PC-3 (cell line): Measurements from ENCODE around the gene GABBR2. TPM values are rescaled to one million over a fixed set of nuclear protein-coding genes. Genes with fewer than 3 reads are reported as not detected.

Source experiments
- ATAC-seq: fragments of 200-7000 bp; cut with Tn5 transposase; 2 replicates; pipeline ENCODE4 v1.9.1; 2020; ENCODE audit warnings: mild to moderate bottlenecking, moderate library complexity
- BruUV-seq: library from RNA; stranded (reverse); fragments of 400-500 nt; replicated peaks from 2 replicates; lab custom pipeline; 2021; lab: Mats Ljungman, UMichigan
- CTCF ChIA-PET: fragments of 300-600 bp; sonication (Branson Sonifier 250); formaldehyde crosslinking; loops from one replicate; lab custom pipeline; 2022; ENCODE audit warnings: antibody characterized with exemption; lab: Charles Lee
- POLR2A ChIA-PET: fragments of 300-600 bp; sonication (Branson Sonifier 250); formaldehyde crosslinking; loops from one replicate; lab custom pipeline; 2022; ENCODE audit warnings: antibody characterized with exemption; ENCODE audit not compliant: unreplicated experiment; lab: Charles Lee
- DNase-seq: peaks from one replicate; pipeline ENCODE4 v3.0.0-alpha.2; 2015
- H2AFZ ChIP-seq: fragments of 300-600 bp; sonication (generic); 2 replicates; pipeline ENCODE4 v1.6.0; 2016; ENCODE audit warnings: antibody characterized with exemption, low read length
- H3F3A ChIP-seq: fragments of 300-600 bp; sonication (generic); one replicate; pipeline ENCODE4 v1.6.0; 2017; ENCODE audit warnings: antibody characterized with exemption, low read length, control low read depth, mild to moderate bottlenecking; ENCODE audit not compliant: unreplicated experiment
- H3K27ac ChIP-seq: fragments of 300-600 bp; sonication (generic); 2 replicates; pipeline ENCODE4 v1.5.1; 2016; ENCODE audit warnings: mild to moderate bottlenecking, low read length
- H3K27me3 ChIP-seq: fragments of 300-600 bp; sonication (generic); 2 replicates; pipeline ENCODE4 v1.6.1; 2016; ENCODE audit warnings: low read length, mixed read lengths
- H3K36me3 ChIP-seq: fragments of 300-600 bp; sonication (generic); 2 replicates; pipeline ENCODE4 v1.6.1; 2016; ENCODE audit warnings: low read depth, mixed run types, low read length, mixed read lengths
- H3K4me1 ChIP-seq: fragments of 300-600 bp; sonication (generic); 2 replicates; pipeline ENCODE4 v1.5.1; 2016; ENCODE audit warnings: low read length; ENCODE audit not compliant: insufficient read depth
- H3K4me2 ChIP-seq: fragments of 300-600 bp; sonication (generic); 2 replicates; pipeline ENCODE4 v1.6.0; 2016; ENCODE audit warnings: low read length
- H3K4me3 ChIP-seq: fragments of 300-600 bp; sonication (generic); 2 replicates; pipeline ENCODE4 v1.5.1; 2016; ENCODE audit warnings: mild to moderate bottlenecking, low read length, mixed read lengths
- H3K79me2 ChIP-seq: fragments of 300-600 bp; sonication (generic); 2 replicates; pipeline ENCODE4 v1.6.1; 2017; ENCODE audit warnings: low read length, mixed read lengths
- H3K9ac ChIP-seq: fragments of 300-600 bp; sonication (generic); 2 replicates; pipeline ENCODE4 v1.6.0; 2016; ENCODE audit warnings: mild to moderate bottlenecking, low read length
- H3K9me2 ChIP-seq: fragments of 300-600 bp; sonication (generic); replicated peaks from 2 replicates; pipeline ENCODE4 v1.6.1; 2016; ENCODE audit warnings: mixed run types, low read length, mixed read lengths
- H3K9me3 ChIP-seq: fragments of 300-600 bp; sonication (generic); 2 replicates; pipeline ENCODE4 v1.6.1; 2016; ENCODE audit warnings: low read length, mixed read lengths
- H4K20me1 ChIP-seq: fragments of 300-600 bp; sonication (generic); 2 replicates; pipeline ENCODE4 v1.6.1; 2016; ENCODE audit warnings: low read length, mixed read lengths
- EZH2 ChIP-seq: fragments of 300-600 bp; sonication (generic); IDR thresholded peaks from one replicate; pipeline ENCODE4 v1.6.1; 2017; ENCODE audit warnings: antibody characterized with exemption, mild to moderate bottlenecking, low read length; ENCODE audit not compliant: unreplicated experiment
- EZH2phosphoT487 ChIP-seq: fragments of 300-600 bp; sonication (generic); IDR thresholded peaks from 2 replicates; pipeline ENCODE4 v1.6.1; 2018; ENCODE audit warnings: mild to moderate bottlenecking, antibody characterized with exemption, low read length, borderline replicate concordance
- intact Hi-C: fragments of 100-400 bp; cut with micrococcal nuclease; formaldehyde crosslinking; loops from 2 replicates; pipeline ENCODE4 v1.9.0; 2023
- total RNA-seq: library from RNA; depleted of rRNA; stranded (reverse); fragments of >200 nt; gene quantifications from 2 replicates; pipeline ENCODE4 v1.2.3, GENCODE V29; 2014
- TF ChIP-seq, protein P1 (sequence below): fragments of 300-600 bp; sonication (generic); conservative IDR thresholded peaks from 2 replicates; pipeline ENCODE4 v1.5.1; 2017; ENCODE audit warnings: antibody characterized with exemption, low read depth, mild to moderate bottlenecking, low read length

GABBR2 gene
- total RNA-seq, 1 experiment from 2014 or later = 0.44 TPM

DNA sequence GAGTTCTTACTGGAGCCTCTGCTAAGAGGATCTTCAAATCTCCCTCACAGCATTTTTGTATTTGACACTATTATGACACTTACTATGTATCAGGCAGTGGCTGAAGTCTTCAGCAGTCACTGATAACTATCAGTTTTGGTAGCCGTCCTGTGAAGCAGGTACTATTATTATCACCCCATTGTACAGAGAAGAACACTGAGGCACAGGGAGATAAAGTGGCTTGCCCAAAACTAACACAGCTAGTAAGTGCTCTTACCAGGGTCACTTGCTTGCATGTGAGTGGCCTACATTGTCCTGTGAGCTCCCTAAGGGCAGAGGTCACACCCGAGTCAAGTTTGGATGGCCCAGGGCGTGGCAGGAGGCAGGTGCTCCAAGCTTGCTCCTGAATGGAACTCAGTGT, 16.8 kb downstream of the GABBR2 start:
- Histone ChIP-seq H3F3A (no peaks in the 10 kb centered on the region), H4K20me1 (no peaks in the 10 kb centered on the region), H3K4me1 (no peaks in the 10 kb centered on the region), H3K9me2 (no peaks in the 10 kb centered on the region), H2AFZ (no peak overlapping the region), H3K36me3 (no peaks in the 10 kb centered on the region), H3K79me2 (no peaks in the 10 kb centered on the region), H3K9me3 (no peaks in the 10 kb centered on the region), H3K4me2 (no peak overlapping the region), H3K27me3 (no peaks in the 10 kb centered on the region), H3K4me3 (no peak overlapping the region), H3K27ac (no peak overlapping the region), H3K9ac (no peak overlapping the region)
- no peak for DNase-seq
- TF ChIP-seq, protein P1, sequence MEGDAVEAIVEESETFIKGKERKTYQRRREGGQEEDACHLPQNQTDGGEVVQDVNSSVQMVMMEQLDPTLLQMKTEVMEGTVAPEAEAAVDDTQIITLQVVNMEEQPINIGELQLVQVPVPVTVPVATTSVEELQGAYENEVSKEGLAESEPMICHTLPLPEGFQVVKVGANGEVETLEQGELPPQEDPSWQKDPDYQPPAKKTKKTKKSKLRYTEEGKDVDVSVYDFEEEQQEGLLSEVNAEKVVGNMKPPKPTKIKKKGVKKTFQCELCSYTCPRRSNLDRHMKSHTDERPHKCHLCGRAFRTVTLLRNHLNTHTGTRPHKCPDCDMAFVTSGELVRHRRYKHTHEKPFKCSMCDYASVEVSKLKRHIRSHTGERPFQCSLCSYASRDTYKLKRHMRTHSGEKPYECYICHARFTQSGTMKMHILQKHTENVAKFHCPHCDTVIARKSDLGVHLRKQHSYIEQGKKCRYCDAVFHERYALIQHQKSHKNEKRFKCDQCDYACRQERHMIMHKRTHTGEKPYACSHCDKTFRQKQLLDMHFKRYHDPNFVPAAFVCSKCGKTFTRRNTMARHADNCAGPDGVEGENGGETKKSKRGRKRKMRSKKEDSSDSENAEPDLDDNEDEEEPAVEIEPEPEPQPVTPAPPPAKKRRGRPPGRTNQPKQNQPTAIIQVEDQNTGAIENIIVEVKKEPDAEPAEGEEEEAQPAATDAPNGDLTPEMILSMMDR = no peak
- TF ChIP-seq EZH2phosphoT487 = no peak
- no peak for TF ChIP-seq EZH2
- ChIA-PET CTCF (no interaction called here), POLR2A (no interaction called here)
- intact Hi-C loops = no loop called here
- no peak for ATAC-seq
- BruUV-seq = no TSS peak

DNA sequence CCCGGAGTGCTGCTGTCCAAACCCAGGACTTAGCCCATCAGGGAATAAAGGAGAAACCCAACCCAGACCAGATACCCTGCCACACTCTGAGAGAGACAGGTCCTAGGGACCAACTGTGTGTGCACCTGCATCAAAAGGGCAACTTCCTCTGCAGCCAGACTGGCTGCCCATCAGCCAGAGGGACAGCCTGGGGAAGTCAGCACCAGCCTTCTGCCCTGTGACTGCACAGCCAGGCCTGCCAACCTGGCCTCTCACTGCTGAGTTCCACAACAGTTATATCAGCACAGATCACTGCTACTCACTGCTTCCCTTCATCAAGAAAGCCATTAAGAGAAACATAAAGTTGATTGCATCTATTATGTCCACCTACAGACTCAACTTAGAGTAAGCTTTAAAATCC, 18.0 kb downstream of the GABBR2 start:
- ChIA-PET POLR2A (no interaction called here), CTCF (no interaction called here)
- H3K27ac ChIP-seq = no peak overlapping the region
- no peaks in the 10 kb centered on the region for H3K9me2 ChIP-seq
- H3K9me3 ChIP-seq = no peaks in the 10 kb centered on the region
- no peak overlapping the region for H3K9ac ChIP-seq
- no peaks in the 10 kb centered on the region for H4K20me1 ChIP-seq
- no peak overlapping the region for H2AFZ ChIP-seq
- H3K27me3 ChIP-seq = no peaks in the 10 kb centered on the region
- DNase-seq (no peak), ATAC-seq (no peak)
- intact Hi-C loops = no loop called here
- H3K36me3 ChIP-seq = no peaks in the 10 kb centered on the region
- H3F3A ChIP-seq = no peaks in the 10 kb centered on the region
- H3K4me2 ChIP-seq = no peak overlapping the region
- TF ChIP-seq, protein P1 = no peak
- no peak for TF ChIP-seq EZH2phosphoT487
- no peak for TF ChIP-seq EZH2
- H3K79me2 ChIP-seq = no peaks in the 10 kb centered on the region
- H3K4me1 ChIP-seq = no peaks in the 10 kb centered on the region
- no peak overlapping the region for H3K4me3 ChIP-seq
- BruUV-seq = no TSS peak

DNA sequence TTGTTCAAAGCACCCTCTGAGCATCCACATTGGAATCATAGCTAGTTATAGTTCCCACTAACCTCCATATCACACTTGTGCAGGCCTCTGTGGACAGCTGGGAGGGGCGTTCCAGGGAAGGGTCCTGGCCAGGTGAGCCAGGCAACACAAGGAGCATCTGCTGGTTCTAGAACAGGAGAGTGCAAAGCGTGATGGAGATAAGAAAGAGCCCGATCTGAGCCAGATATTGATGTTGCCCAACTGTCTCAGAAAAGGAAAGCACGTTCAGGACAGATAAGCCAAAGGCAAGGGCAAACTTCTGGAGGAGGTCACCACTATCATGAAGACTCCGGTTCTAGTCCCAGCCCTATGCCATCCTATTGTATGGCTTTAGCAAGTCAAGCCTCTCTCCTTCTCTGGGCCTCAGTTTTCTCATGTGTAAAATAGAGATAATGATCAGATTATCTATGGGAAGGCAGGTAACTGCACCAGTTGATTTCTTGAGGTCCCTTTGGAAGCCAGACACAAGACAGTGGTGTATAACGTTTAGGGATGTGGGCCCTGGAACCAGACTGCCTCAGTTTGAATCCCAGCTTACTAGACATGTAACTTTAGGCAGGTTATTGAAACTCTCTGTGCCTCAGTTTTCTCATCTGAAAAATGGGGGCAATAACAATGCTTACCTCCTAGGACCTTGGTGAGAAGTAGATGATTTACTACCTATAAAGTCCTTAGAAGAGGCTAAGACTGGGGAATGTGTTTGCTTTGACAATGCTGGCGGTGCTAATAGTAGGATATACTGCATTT, 19.8 kb downstream of the GABBR2 start:
- H3K9me2 ChIP-seq = no peaks in the 10 kb centered on the region
- DNase-seq (no peak), ATAC-seq (no peak)
- no peaks in the 10 kb centered on the region for H3K36me3 ChIP-seq
- no peak overlapping the region for H3K27ac ChIP-seq
- no peaks in the 10 kb centered on the region for H3F3A ChIP-seq
- no peaks in the 10 kb centered on the region for H3K79me2 ChIP-seq
- H3K9ac ChIP-seq = no peak overlapping the region
- H3K27me3 ChIP-seq = no peaks in the 10 kb centered on the region
- H4K20me1 ChIP-seq = no peaks in the 10 kb centered on the region
- H3K4me1 ChIP-seq = no peaks in the 10 kb centered on the region
- H2AFZ ChIP-seq = no peak overlapping the region
- no peaks in the 10 kb centered on the region for H3K9me3 ChIP-seq
- no peak overlapping the region for H3K4me3 ChIP-seq
- ChIA-PET CTCF (no interaction called here), POLR2A (no interaction called here)
- no peak overlapping the region for H3K4me2 ChIP-seq
- no peak for TF ChIP-seq EZH2
- TF ChIP-seq, protein P1 = no peak
- no peak for TF ChIP-seq EZH2phosphoT487
- intact Hi-C loops = no loop called here
- no TSS peak for BruUV-seq
